ENCODE results near the gene GLTPD2. TPM values are rescaled to one million over a fixed set of nuclear protein-coding genes. Genes with fewer than 3 reads are reported as not detected.

Gene GLTPD2
- total RNA-seq, 1 donor from 2014 or later: not detected

- H3K4me3 ChIP-seq: no peak overlapping the region
- H3K27me3 ChIP-seq (ENCODE audit: low read depth): no peaks in the 10 kb centered on the region
- TF ChIP-seq CTCF (IDR thresholded peaks at IDR 0.05): no peak
- H3K36me3 ChIP-seq: peaks cover 3% of the 10 kb centered on the region
- H3K9me3 ChIP-seq: no peaks in the 10 kb centered on the region
- ATAC-seq: no peak
- no peak overlapping the region for H3K27ac ChIP-seq
- DNase-seq: no peak
- intact Hi-C loops (cut with DNase I): no loop called here
- peaks cover 81% of the 10 kb centered on the region for H3K4me1 ChIP-seq
Measured at GRCh38 chr17:4839221-4839620, 50.5 kb downstream of the GLTPD2 start.

Other genes with a start within 250 kb of the GLTPD2 start
- 38.8 TPM for gene MYBBP1A, start 233.6 kb upstream of the GLTPD2 start, total RNA-seq
- 3.7 TPM for gene GGT6, start 228.4 kb upstream of the GLTPD2 start, total RNA-seq
- gene SMTNL2, start 204.4 kb upstream of the GLTPD2 start, total RNA-seq: 6.4 TPM
- gene ALOX15, start 147.3 kb upstream of the GLTPD2 start, total RNA-seq: 6.1 TPM
- 37.4 TPM for gene PELP1, start 84.8 kb upstream of the GLTPD2 start, total RNA-seq
- gene ARRB2, start 78.3 kb upstream of the GLTPD2 start, total RNA-seq: 201 TPM
- gene MED11, start 57.5 kb upstream of the GLTPD2 start, total RNA-seq: 22.9 TPM
- gene ZMYND15, start 49.1 kb upstream of the GLTPD2 start, total RNA-seq: 13.3 TPM
- gene CXCL16, start 49.0 kb upstream of the GLTPD2 start, total RNA-seq: 249 TPM
- gene TM4SF5, start 17.1 kb upstream of the GLTPD2 start, total RNA-seq: not detected
- gene VMO1, start 2.6 kb upstream of the GLTPD2 start, total RNA-seq: 9.9 TPM
- 95.5 TPM for gene PSMB6, start 7.2 kb downstream of the GLTPD2 start, total RNA-seq
- 38.4 TPM for gene PLD2, start 18.2 kb downstream of the GLTPD2 start, total RNA-seq
- gene MINK1, start 44.4 kb downstream of the GLTPD2 start, total RNA-seq: 155 TPM
- gene C17orf107, start 110.6 kb downstream of the GLTPD2 start, total RNA-seq: 2.2 TPM
- 0.71 TPM for gene CHRNE, start 114.1 kb downstream of the GLTPD2 start, total RNA-seq
- 0.92 TPM for gene GP1BA, start 143.3 kb downstream of the GLTPD2 start, total RNA-seq
- gene SLC25A11, start 151.1 kb downstream of the GLTPD2 start, total RNA-seq: 59.9 TPM
- gene RNF167, start 151.3 kb downstream of the GLTPD2 start, total RNA-seq: 97.5 TPM
- 528 TPM for gene PFN1, start 159.6 kb downstream of the GLTPD2 start, total RNA-seq
- 8.2 TPM for gene ENO3, start 162.2 kb downstream of the GLTPD2 start, total RNA-seq
- gene SPAG7, start 178.9 kb downstream of the GLTPD2 start, total RNA-seq: 56.3 TPM
- gene CAMTA2, start 198.7 kb downstream of the GLTPD2 start, total RNA-seq: 49.9 TPM
- 1.9 TPM for gene INCA1, start 208.6 kb downstream of the GLTPD2 start, total RNA-seq
- 182 TPM for gene KIF1C, start 209.0 kb downstream of the GLTPD2 start, total RNA-seq
- 0.86 TPM for gene SLC52A1, start 246.5 kb downstream of the GLTPD2 start, total RNA-seq

Measured in lower lobe of right lung (tissue), 2 donors.